NK-92 (cell line): ENCODE results near the gene CD247.

Experiments
- DNase-seq: peaks from one replicate; lab custom pipeline; 2025; ENCODE audit not compliant: unreplicated experiment; lab: John Stamatoyannopoulos, UW

The CD247 gene

DNA sequence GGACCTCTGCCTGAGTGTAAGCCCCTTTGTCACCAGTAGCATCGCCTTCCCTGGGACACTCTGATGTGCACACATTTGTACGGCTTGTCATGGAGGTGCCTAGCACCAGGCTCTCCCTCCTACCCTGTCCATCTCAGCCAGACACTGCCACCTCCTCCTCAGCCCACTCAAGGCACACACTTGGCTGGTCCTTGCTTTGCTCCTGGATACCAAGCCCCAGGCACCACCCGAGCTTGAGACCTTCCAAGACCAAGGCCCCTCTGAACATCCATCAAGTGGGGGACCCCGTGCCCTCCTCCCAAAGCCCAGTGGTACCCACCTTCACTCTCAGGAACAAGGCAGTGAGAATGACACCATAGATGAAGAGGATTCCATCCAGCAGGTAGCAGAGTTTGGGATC lies 78.0 kb downstream of the CD247 start:
- DNase-seq = no peak

DNA sequence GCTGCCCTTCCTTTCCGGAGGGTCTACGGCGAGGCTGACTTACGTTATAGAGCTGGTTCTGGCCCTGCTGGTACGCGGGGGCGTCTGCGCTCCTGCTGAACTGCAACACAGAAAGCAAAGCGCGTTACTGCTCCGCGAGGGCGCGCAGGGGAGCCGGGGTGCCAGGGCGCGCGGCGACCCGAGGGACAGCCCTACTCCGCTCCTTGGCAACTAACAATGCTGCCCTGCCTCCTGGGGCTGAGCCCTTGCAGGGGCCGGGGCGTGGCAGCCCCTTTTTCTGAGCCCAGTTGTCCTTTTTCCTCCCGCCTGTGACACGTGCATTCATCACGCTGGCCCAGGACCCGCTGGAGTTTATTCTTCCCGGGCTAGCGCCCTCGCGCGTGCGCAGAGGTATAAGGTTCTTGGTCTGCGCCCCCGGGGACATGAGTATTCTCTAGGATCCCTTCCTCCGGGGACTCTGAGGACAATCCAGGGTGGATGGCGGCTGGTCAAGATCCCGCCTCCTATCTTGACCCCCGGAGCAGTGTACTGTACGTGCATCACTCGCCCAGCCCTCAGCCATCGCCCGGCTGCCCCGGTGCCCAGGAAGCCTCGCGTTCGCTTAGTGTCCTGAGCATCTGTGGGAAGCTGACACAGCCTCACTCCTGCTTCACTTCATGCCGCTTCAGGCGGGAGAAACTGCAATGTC lies 78.9 kb downstream of the CD247 start:
- DNase-seq = no peak

DNA sequence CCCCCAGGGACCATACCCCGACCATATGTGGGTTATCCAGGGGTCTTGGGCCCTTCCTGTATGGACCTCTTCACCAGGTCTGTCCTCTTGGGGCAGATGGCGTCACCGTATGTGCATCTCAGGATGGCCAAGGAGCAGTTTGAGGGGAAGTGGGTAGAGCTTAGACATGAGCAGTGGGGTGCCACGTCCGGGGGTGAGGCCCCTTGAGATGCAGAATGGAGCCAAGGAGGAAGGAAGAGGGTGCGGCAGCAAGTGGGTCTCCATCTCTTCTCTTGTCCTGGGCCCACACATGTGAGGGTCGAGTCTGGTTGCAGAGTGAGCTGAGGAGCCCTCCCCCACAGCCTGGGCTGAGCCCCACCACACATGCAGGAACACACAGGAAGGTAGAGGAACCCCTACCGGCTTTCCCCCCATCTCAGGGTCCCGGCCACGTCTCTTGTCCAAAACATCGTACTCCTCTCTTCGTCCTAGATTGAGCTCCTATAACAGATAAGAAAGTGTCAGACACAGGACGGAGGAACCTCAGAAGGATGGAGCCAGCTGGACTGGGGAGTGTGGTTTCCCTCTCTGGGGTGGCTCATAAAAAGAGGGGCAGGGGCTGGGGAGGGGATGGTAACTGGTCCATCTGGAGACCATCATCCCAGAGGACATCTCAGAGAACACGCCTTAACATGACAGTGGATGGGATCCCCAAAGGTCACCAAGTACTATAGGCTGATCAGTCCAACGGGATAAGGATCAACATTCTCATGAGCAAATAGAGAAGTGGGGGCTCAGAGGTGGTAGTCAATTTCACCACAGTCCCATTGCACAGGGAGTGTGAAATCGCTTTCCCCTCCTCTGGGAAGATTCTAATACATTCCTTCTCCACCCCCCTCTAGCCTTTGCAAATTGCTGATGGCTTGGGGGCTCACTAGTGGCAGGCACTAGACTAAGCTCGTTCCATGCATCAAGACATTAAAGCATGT lies 79.9 kb downstream of the CD247 start:
- DNase-seq = no peak

DNA sequence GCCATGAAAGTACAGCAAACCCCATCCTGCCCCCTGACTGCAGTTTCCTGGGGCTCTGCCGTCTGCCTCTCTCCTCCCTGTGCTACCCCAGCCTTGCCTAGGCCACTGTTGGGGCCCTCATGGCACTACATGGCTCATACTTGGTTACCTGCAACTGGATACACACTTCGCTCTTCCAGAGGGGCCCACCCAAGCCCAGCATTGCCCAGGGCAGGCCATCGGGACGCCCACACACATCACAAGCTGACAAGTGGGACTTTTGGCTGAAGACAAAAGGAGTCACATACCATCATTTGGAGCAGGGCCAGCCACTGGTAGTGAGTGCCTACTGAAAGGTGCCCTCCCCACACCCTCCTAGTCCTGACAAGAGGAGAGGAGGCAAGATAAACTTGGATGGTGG lies 82.8 kb downstream of the CD247 start:
- no peak for DNase-seq

DNA sequence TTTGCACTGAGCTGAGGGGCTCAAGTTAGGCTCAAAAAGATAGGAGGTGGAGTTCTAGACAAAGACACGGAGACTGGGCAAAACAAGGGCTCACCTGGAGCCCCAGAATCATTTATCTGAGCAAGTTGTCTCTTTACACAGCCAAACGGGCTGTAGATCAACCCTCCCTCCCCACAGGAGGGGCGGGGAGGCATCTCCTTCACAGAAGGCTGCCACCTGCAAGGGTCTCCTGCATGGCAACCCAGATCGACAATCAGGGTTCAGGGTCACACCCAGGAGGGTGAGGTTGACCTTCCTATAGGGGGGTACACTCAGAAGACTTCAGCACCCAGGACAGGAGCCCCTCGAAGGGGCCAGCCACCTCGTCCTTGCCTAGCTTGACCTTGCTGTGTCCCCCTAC lies 84.0 kb downstream of the CD247 start:
- DNase-seq = no peak

DNA sequence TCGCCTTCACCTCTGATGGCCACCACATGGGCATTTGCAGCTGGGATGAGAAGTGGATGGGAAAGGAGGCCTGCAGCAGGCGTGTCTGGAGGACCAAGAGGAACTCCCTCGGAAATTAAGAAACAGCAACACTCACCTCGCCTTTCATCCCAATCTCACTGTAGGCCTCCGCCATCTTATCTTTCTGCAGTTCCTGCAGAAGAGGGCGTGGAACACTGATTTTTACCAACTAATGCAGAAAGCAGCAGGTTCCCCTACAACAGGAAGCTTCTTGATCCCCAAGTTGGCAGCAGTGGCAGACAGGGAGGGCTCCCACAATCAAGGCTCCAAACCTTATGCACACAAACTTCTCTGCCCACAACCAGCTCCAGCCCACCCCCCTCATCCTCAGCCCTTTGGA lies 84.4 kb downstream of the CD247 start:
- no peak for DNase-seq

DNA sequence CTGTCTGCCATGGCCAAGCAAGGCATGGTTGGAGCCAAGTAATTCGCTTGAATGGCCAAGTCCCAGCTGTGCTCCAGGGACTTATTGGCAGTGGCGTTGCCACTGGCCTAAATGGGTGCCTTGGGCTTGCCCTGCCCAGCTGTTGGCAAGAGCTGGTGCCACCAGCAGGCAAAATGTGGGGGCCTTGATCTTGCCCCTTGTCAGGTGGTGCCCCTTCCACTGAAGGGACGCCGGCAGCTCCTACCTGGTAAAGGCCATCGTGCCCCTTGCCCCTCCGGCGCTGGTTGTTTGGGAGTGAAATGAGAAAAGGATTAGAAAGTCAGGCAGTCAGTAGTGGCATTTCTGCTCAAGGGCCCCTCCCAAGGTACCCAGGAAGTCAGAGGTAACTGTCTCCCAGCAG lies 85.5 kb downstream of the CD247 start:
- no peak for DNase-seq

DNA sequence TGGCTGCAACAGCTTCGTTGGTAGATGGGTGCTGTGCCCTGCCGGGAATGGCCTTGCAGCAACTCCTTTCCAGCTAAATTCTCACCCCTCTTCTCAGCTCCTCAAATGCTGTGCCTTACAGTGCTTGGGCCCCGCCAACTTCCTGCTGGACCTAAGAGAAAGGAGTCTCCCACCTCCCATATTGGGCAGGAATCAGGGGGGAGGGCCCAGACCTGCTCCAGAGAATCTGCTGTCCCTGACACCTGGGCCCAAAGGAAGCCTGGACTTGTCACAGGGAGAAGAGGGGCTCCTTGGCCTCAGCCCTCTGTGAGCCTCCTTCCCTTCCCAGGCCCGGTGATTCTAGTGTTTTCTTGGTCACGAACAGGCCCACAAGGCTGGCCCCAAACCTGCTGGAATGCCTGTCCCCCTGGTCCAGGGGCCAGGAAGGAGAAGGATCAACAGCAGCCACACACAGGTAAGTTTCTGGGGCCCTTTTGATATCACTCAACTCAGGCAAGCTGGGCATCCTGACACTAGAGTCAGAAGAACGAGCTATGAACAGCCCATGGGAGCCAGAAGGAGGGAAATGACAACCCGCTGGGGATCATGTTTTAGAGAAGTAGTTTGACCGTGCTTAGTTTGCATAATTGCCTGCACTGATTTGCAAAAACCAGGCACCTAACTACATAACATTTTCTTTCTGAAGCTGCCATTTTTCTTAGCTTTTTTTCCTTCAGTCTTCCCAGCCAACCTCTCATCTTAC lies 86.2 kb downstream of the CD247 start:
- DNase-seq = no peak

DNA sequence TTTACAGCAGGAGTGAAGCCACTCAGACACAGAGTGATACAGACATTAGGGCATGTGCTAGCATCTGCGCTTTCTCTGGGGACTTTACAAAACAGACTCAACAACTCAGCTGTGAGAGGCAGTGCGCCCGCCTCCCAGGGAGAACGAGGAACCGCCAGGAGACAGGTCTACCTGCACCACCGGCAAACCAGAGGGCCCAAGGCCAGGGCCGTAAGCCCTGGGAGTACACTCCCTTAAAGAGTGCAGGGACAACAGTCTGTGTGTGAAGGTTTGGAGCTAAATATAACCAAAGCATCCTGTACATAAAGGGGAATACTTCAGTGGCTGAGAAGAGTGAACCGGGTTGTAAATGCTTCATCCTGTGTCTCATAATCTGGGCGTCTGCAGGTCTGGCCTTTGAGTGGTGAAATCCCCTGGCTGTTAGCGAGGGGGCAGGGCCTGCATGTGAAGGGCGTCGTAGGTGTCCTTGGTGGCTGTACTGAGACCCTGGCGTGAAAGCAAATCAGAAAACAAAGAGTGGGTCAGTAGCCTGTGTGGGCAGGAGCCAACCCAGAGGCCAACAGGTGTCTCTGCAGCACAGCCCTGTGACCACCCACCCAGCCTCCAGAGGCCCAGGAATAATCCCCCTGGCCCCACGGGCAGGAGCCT lies 86.9 kb downstream of the CD247 start:
- DNase-seq = no peak

DNA sequence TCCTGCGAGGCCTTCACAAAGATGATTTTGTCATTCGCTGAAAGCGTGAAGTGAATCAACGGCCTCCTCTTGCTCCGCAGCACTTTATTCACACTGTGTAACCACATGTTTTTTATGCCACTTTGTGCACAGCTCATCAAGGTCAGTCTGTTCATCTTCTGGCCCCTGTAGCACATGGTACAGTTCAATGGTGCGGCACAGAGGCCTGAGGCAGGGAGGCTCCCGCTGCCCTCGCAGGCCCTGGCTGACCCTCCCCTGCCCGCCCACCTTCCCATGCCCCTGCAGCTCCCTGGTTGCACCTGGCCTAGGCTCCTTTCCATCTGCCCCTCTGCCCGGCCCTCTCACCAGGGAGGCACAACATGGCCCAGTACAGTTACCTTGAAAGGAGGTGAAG lies 87.5 kb downstream of the CD247 start:
- DNase-seq = no peak

DNA sequence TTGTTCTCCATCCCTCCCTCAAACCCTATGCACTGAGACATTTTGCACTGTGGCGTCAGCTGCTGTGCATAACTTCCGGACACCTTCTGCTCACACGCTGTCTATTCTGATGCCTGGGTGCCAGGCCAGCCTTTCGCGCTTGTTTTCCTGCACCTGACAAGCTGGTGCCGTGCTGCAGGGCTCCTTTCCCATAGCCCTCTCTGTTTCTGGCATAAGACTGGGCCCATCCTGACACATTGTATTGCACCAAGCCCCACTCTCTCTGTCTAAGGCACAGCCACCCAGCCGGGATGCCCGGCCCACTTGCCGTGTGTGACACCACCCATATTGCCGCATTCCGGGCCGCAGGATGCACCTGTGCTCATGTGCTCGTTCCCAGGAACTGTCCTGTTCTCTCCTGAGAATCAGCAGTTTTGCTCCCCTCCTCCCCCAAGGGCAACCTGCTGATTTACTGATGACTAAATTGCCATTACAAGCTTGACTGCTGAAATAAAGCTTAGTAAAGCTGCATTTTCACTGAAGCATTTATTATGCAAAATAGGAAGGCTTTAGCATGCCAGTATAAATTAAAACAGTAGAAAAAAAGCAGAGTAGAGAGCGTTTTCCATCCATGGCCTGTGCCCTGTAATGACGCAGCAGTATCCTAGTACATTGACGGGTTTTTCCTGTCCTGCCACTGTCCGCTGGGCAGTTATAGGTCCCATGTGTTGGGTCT lies 88.0 kb downstream of the CD247 start:
- DNase-seq = no peak

DNA sequence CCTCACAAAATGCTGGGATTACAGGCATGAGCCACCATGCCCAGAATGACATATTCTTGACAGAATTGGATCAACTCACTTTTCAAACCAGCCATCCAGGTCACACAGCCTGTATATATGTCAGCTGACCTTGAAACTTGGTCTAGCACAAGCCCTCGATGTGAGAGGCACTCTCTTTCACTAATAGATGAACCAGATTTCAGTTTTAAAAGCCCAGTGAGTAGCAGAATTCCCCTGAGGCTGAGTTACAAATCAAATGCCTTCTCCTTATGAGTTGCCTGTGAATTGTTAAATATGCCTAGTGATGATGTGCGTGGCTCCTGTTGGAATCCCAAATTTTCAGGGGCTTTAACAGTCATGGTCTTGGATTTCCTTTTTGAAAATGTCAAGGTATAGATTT lies 88.7 kb downstream of the CD247 start:
- no peak for DNase-seq

DNA sequence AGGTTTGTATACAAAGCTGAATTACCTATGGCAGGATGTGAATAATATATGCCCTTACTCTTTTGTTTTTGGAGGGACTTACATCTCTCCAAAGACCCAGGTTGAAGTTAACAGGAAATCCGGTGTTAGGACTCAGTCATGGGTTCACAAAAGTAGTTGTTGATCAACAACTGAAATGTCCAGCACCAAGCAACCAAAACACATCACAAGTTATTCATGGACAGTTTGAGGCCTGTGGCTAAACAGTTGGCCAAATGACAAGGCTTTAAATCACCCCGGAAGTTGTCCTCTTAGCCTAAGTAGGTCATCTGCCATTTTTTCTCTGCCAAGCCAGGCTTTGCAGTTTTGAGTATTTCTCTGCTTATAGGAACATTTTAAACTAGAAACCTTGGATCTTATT lies 89.9 kb downstream of the CD247 start:
- no peak for DNase-seq

DNA sequence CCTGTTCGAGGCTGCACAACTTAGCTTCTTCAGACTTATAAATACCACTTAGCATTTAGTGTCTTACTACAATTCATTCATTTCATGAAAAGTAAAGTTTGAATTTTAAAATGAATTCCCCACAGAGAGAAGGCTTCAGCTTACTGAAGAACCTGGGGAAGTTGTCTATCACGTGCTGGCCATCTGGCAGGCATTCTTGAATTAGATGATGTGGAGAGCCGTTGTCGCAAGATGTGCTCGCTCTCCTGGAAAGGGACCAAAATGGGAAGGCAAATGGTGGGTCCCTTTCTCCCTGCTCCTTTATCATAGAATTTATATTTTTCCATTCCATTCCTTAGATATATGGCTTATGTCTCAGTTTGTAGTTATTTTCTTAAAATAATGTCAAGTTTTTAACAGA lies 90.5 kb downstream of the CD247 start:
- DNase-seq = no peak

DNA sequence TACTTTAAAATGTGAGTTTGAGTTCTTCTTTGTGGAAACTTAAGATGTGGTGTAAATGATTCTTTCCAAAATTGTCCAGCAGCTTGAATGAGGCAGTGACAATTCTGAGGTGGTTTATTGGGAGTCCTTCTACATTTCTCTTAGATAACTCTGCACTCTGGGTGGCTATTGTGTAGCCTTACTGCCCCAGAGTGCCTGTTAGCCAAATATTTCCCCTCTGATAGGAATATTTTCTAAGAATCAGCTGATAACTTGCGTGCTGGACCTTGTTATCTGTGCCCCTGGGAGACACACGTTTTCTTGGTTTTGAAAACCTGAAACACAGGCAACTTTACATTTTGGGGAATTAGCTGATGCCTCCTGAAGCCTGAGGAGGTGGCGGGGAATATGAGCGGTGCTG lies 91.6 kb downstream of the CD247 start:
- DNase-seq = no peak

DNA sequence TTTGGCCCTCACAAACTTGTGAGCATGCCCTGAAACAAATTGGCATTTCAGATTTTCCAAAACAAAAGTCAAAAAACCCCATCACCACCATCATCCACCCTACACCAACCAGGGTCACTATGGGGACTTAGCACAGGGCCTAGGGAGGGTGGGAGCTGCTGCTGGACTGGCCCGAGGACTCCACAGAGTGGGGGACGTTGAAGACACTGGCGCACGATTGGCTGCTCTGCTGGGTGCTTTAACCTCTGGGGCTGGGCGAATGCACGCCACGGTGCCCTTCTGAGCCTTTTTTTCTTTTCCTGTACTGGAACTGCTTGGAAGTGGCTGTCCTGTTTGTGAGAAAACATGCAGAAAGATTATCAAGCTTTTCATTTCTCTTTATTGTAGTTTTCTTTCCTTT lies 92.8 kb downstream of the CD247 start:
- DNase-seq = no peak

DNA sequence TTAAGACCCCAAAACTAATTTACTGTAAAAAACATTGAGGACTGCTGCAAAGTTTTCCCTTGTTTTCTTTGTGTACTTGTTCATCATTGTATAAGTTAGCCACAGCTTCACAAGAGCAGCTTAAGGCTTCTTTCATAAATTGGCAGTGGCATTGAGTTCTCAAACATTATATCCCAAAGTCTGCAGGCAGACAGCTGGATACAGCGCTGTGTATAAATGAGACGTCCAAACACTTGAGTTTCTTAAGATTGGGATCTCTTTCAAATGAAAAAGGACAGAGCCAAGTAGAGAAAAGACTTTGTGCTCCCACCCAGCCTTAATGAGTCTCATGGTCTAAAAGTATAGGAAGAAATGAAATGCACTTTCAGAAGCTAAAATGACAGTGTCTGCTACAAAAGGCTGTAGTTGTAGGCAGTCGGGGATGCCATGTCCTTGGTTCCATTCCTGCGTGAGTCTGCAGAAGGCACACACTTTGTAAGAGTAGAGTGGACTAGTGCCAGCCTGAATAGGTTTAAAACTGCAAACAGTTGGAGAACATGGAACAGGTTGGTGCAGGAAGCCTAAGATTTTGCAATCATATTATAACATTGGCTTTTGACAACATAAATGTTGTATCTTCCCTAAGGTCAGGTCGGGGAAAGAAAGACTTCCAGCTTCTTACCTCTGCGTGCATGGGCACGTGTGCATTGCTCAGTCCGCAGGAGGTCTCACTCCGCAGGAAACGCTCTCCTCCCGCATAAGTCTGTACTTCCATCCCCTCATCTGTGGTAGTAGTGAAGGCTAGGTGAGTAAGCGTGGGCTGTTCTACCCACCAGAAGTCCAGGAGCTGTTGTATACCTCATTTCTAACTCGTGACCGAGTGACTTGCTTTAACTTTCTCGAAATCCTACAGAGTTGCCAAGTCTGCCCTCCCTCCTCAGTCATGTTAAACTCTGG lies 94.4 kb downstream of the CD247 start:
- no peak for DNase-seq

DNA sequence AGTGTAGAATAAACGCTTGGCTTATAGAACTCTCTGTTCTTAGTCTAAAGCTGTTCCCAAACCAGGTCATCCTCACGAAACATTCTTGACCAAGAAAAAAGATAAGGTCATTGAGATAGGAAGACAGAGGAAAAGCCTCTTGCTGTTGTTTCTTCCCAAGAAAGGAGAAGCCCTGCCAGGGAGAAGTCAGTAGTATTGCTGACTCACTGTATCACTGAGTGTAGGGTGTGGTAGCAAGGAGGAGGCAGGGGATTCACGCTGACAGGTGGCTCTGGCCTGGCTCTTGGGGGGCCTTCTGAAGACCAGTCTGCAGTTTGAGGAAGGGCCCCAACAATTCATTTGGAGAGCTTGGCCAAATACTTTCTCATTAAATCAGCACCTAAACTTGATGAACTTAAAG lies 97.8 kb downstream of the CD247 start:
- no peak for DNase-seq

DNA sequence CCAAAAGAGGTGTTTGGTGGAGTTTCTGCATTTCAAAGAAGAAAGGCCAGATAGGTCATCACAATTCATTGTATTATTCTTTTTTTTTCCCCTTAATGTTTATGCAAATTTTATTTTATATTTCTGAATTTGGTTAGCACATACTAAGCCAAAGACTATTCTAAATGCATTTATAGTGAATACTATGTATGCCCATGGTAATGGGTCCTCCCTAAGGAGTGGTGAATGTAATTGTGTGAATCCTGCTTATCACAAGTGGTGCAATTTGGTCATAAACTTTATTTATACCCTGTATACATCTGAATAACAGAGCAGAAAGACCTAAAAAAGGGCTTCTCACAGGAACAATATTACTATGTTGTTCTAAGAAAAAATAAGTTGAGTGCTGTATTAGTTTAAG lies 99.1 kb downstream of the CD247 start:
- DNase-seq = no peak

DNA sequence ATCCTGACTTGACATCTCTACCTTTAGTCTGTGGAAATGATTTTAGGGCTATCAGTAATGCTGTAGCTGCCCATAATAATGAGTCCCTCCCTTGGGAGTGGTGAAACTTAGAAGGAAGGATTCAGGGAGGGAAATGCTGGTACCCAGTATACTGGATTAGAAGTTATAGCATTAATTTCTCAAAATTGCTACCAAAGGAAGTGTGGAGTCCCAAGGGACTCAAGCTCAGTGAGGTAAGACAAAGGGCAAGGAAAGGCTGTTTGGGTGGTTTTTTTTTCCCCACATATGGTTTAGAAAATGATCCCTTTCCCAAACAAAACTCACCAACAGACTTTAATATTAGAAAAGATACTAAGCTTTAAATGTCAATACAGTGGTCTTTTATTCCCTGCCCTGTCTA lies 99.9 kb downstream of the CD247 start:
- no peak for DNase-seq
